ENCODE results near the gene CRIP1.
A peak's percentile ranks its signal among the peaks of the same experiment; 100 is the strongest.

The CRIP1 gene

DNA sequence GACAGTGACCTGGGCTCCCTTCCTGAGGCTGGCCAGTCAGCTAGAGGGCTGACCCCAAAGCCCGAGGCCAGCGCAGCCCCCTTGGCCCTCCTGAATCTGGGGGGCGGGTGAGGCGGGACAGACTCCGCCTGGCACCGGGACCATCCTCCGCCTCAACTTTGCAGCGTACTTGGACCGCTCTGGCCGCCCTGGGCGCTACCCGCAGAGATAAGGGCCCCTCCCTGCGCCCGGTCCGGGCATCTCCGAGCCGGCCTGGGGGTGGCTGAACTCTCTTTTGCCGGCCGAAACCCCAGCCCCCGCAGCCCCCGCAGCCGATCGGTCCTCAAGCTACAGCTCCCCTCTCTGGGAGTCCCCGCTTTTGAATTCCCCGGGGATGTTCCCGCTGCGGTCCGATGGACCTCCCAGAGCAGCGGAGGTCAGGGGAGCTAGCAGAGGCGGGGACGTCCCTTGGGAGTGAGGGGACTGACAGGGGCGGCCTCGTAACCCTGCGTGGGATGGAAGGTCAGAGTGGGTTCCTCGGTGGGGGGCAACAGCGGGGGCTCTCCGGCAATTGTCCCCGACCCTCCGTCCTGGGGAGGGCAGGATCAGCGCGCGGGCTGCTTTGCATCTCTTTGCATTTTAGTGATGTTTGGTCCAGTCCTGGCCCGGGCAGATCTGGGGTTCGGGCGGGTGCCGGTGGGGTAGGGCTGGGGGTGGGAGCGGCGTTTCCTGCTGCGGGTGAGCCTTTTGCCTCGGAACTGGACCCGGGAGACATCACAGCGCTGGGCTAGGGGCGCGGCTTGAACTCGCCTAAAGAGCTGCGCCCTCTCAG, at the start of gene CRIP1:
Gene CRIP1, plus strand, starts transcription at position 724 of the 811 bp plus-strand sequence. CDS start 374 bp downstream, outside the sequence.
- DNase-seq (ENCODE audit: low spot score) = no peak

GRCh38 chr14:105436891-105437722, 49.6 kb upstream of the CRIP1 start:
- DNase-seq (ENCODE audit: low spot score) = no peak

- no peak for DNase-seq (ENCODE audit: low spot score)
Measured at GRCh38 chr14:105437723-105438500, 48.8 kb upstream of the CRIP1 start.

- no peak for DNase-seq (ENCODE audit: low spot score)
Measured at GRCh38 chr14:105439179-105439578, 47.5 kb upstream of the CRIP1 start.

DNA sequence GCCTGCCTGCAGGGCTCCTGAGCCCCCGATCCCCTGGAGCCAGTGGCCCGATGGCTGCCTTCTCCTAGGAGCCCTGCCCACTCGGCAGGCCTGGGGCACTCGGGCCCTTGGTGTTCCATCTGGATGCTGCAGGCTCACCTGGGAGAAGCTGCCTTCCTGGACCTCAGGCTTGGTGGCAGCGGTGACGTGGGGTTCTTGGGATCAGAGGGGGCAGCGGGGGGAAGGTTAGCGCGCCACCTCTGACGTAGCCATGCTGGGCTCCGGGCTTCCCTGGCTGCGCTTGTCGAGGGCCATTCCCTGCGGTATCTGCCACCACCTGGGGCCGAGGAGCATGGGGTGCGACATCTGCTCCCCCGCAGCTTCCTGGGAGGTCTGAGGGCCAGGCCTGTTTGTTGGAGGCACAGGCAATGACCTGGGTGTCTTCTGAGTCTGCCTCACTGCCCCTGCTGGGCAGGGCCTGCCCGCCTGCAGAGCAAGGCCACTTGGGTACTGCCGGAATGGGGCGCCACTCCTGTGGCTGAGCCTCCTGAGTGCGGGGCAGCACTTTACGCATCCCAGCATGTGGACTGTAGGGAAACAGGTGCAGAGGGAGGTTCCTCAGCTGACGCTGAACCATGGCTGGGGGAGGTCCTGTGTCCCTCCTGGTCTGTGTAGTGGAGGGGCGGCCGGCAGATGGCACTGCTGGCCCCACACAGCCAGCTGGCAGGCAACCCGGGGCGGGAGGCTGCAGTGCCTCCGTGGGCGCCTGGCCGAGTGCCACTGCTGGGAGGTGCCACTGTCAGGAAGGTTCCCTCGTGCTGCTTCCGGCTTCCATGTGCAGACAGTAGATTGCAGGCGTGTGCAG, 46.8 kb upstream of the CRIP1 start:
- peak; percentile 64 for DNase-seq (ENCODE audit: low spot score)

DNA sequence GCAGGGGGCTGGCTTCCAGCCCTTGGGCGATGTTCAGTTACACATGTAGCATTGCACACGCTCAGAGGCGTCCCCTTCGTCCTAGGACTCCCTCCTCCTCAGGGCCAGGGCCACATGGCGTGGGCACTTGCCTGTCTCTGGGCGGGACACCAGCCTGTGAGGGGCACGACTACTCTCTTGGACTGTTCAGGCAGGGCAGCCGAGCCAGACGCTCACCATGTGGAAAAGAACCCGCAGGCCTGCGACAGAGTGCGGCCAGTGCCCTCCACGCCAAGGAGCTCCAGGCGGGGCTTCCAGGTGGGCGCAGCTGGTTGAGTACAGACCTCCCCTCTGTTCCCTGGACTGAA, 46.2 kb upstream of the CRIP1 start:
- no peak for DNase-seq (ENCODE audit: low spot score)

- no peak for DNase-seq (ENCODE audit: low spot score)
Measured at GRCh38 chr14:105440992-105441391, 45.7 kb upstream of the CRIP1 start.

DNA sequence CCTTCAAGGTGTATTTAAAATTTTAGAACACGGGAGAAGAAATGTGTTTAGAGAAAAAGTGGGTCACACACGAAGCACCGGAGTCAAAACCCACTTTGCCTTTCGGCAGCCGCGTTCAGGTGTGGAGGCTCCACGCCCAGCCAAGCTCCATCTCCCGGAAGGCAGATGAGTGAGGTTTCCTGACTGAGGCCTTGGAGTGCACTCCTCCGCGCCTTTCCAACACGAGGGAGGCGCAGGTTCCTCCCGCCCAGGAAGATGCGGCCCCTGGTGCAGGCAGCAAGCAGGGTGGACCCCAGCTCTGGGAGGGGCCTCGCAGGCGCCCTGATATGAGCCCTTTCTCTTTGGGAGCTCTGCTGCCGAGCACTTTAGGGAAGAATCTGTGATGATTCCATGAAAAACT, 44.6 kb upstream of the CRIP1 start:
- DNase-seq (ENCODE audit: low spot score) = no peak

- no peak for DNase-seq (ENCODE audit: low spot score)
Measured at GRCh38 chr14:105442834-105443233, 43.9 kb upstream of the CRIP1 start.

DNA sequence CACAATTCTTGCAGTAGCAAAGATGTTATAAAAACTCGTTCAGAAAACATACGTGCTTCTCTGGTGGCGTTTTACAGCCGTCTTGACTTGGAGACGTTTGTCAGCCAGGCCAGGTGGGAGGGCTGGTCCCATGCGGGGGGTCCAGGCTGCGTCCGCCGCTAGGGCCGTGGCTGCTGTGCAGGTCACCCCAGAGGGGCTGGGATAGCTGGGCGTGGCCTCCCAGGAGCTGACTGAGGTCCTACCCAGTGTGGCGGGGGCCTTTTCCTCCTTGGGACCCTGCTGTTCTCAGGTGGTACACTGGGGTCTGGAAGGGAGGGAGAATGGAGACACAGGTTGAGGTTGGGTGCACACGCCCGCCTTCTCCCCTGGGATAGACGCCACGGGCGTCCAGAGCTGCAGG, 41.8 kb upstream of the CRIP1 start:
- no peak for DNase-seq (ENCODE audit: low spot score)

- DNase-seq (ENCODE audit: low spot score) = no peak
Measured at GRCh38 chr14:105445290-105445689, 41.4 kb upstream of the CRIP1 start.

DNA sequence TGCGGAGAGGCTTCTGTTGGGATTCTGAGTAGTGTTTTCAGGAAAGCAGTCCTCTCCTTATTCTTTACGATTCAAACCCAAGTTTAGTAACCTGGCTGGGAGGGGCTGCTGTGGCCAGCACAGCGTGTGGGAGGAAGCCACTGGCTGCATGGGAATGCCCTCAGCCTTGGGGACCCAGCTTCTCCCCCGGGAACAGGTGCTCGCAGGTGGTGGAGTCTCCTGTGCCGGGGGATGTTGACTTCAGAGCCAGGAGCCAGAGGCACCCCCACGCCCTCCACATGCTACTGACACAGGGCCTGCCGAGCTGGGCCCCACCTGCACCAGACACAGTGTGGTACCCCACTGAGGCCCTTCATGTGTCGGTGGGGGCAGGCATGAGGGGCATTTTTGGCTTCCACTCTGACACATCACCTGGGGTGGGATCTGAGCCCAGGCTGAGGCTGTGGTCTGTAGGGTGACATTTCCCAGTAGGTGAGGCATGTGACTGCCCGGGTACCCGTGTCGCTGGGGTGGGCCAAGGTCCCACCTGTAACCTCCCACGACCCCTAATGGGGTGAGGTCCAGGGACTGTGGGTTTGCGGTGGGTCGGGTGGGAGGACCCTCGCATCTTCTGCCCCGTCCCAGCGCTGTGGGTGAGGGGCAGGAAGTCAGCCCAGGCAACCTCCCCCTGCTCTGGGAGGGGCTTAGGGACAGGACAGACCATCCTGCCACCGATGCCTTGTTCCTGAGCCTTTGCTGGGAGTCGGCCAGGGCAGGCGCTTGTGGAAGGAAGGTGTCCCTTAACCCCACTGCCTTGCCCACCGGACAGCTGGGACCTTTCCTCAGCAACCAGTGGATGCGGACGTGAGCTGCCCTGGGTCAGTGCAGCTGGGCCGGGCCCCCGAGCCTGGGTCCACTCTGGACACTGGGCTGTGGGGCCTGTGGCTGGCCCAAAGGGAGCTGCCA, 40.5 kb upstream of the CRIP1 start:
- no peak for DNase-seq (ENCODE audit: low spot score)

GRCh38 chr14:105446971-105447370, 39.7 kb upstream of the CRIP1 start:
- no peak for DNase-seq (ENCODE audit: low spot score)

GRCh38 chr14:105447651-105448640, 38.7 kb upstream of the CRIP1 start:
- no peak for DNase-seq (ENCODE audit: low spot score)

DNA sequence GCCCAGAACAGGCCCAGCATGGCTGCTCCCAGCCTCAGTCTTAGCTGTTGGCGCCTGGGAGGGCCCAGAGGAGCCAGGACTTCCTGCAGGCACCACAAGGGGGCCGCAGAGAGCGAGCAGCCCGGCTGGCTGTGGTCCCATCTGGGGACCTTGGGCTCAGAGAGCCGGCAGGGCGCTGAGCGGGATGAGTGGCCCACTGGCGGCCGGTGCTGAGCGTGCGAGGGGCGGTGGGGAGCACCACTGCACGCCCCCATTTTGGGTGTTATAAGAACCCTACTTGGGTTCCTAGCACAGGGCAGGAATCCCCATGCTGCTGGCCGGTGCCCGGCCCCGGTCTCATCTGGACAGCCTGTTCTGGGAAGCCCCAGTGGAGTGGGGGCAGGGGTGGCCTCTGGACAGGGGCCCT, 38.0 kb upstream of the CRIP1 start:
- DNase-seq (ENCODE audit: low spot score) = peak; percentile 97

GRCh38 chr14:105449276-105450122, 37.2 kb upstream of the CRIP1 start:
- DNase-seq (ENCODE audit: low spot score) = no peak

- DNase-seq (ENCODE audit: low spot score) = no peak
Measured at GRCh38 chr14:105450123-105450505, 36.6 kb upstream of the CRIP1 start.
